A673 (cell line): ENCODE data around the gene SLC16A3. TPM values are rescaled to one million over a fixed set of nuclear protein-coding genes. Genes with fewer than 3 reads are reported as not detected.

ENCODE experiments used
- BruUV-seq: library from RNA; stranded (reverse); fragments of 400-500 nt; replicated peaks from 2 replicates; lab custom pipeline; 2021; lab: Mats Ljungman, UMichigan
- CTCF ChIA-PET: fragments of 300-600 bp; sonication (Branson Sonifier 250); formaldehyde crosslinking; loops from one replicate; lab custom pipeline; 2022; ENCODE audit warnings: antibody characterized with exemption; lab: Charles Lee
- POLR2A ChIA-PET: fragments of 300-600 bp; sonication (Branson Sonifier 250); formaldehyde crosslinking; loops from one replicate; lab custom pipeline; 2022; ENCODE audit warnings: antibody characterized with exemption; ENCODE audit not compliant: low non-redundant PET; lab: Charles Lee
- DNase-seq: peaks from one replicate; pipeline ENCODE4 v3.0.0-alpha.2; 2015; ENCODE audit warnings: low spot score
- H3K27ac ChIP-seq: fragments of 200-600 bp; sonication (generic); 2 replicates; pipeline ENCODE4 v1.5.1; 2016; ENCODE audit warnings: mixed run types, low read depth, mild to moderate bottlenecking, mixed read lengths, antibody characterized with exemption, low read length; ENCODE audit not compliant: poor library complexity, severe bottlenecking
- H3K27me3 ChIP-seq: fragments of 200-600 bp; sonication (generic); replicated peaks from 2 replicates; pipeline ENCODE4 v1.6.1; 2017; ENCODE audit warnings: mixed run types, low read depth, mild to moderate bottlenecking, mixed read lengths, antibody characterized with exemption, low read length; ENCODE audit not compliant: insufficient read depth, poor library complexity
- H3K36me3 ChIP-seq: fragments of 200-600 bp; sonication (generic); 2 replicates; pipeline ENCODE4 v1.6.1; 2016; ENCODE audit warnings: mixed run types, mild to moderate bottlenecking, mixed read lengths, antibody characterized with exemption, low read length; ENCODE audit not compliant: insufficient read depth, poor library complexity, severe bottlenecking
- H3K4me1 ChIP-seq: fragments of 200-600 bp; sonication (generic); 2 replicates; pipeline ENCODE4 v1.6.1; 2017; ENCODE audit warnings: mixed run types, mild to moderate bottlenecking, mixed read lengths, antibody characterized with exemption, low read length; ENCODE audit not compliant: insufficient read depth, poor library complexity, severe bottlenecking
- H3K4me3 ChIP-seq: fragments of 200-600 bp; sonication (generic); 2 replicates; pipeline ENCODE4 v1.5.1; 2016; ENCODE audit warnings: low read depth, mixed run types, mild to moderate bottlenecking, mixed read lengths, low read length; ENCODE audit not compliant: poor library complexity, severe bottlenecking
- H3K9me3 ChIP-seq: fragments of 200-600 bp; sonication (generic); 2 replicates; pipeline ENCODE4 v1.6.1; 2016; ENCODE audit warnings: mixed run types, low read depth, mild to moderate bottlenecking, mixed read lengths, antibody characterized with exemption, low read length; ENCODE audit not compliant: poor library complexity, severe bottlenecking
- CTCF ChIP-seq: fragments of 300-800, 200-600 bp; sonication (generic); conservative IDR thresholded peaks from 2 replicates; pipeline ENCODE4 v1.5.1; 2017; ENCODE audit warnings: low read depth, mild to moderate bottlenecking, antibody characterized with exemption, low read length, moderate library complexity, mixed read lengths
- EZH2 ChIP-seq: fragments of 200-600 bp; sonication (generic); IDR thresholded peaks from 2 replicates; pipeline ENCODE4 v1.6.1; 2017; ENCODE audit warnings: borderline replicate concordance, low read depth, mild to moderate bottlenecking, mixed read lengths, antibody characterized with exemption, low read length; ENCODE audit not compliant: poor library complexity, severe bottlenecking
- intact Hi-C: fragments of 100-400 bp; cut with micrococcal nuclease; formaldehyde crosslinking; loops from one replicate; pipeline ENCODE4 v1.10.0; 2022; ENCODE audit not compliant: unreplicated experiment
- total RNA-seq: library from RNA; stranded (reverse); gene quantifications from 2 replicates; pipeline ENCODE4 v1.2.3, GENCODE V29; 2021

SLC16A3 gene
- total RNA-seq, 1 experiment from 2014 or later, result 0.97 TPM

- Histone ChIP-seq H3K27ac (no peak overlapping the region), H3K9me3 (no peaks in the 10 kb centered on the region), H3K27me3 (no peaks in the 10 kb centered on the region), H3K4me3 (no peak overlapping the region), H3K36me3 (peaks cover 6% of the 10 kb centered on the region), H3K4me1 (no peaks in the 10 kb centered on the region)
- ChIA-PET POLR2A (no interaction called here), CTCF (no interaction called here)
- intact Hi-C loops, result no loop called here
- DNase-seq, result no peak
- no TSS peak for BruUV-seq
- TF ChIP-seq CTCF (no peak), EZH2 (no peak)
These were observed 47.9 kb upstream of the SLC16A3 start for GRCh38 chr17:82180776-82181528.

GRCh38 chr17:82184761-82185160 is 44.1 kb upstream of the SLC16A3 start:
- H3K4me1 ChIP-seq, result no peaks in the 10 kb centered on the region
- H3K4me3 ChIP-seq, result no peak overlapping the region
- POLR2A ChIA-PET, result no interaction called here
- no TSS peak for BruUV-seq
- H3K27ac ChIP-seq, result no peak overlapping the region
- CTCF ChIA-PET, result no interaction called here
- intact Hi-C loops, result no loop called here
- H3K27me3 ChIP-seq, result no peaks in the 10 kb centered on the region
- TF ChIP-seq CTCF, result no peak
- no peak for TF ChIP-seq EZH2
- H3K36me3 ChIP-seq, result peaks cover 3% of the 10 kb centered on the region
- no peaks in the 10 kb centered on the region for H3K9me3 ChIP-seq
- DNase-seq, result no peak

- no peak for DNase-seq
- Histone ChIP-seq H3K4me3 (no peak overlapping the region), H3K27me3 (no peaks in the 10 kb centered on the region), H3K27ac (no peak overlapping the region), H3K36me3 (peaks cover 3% of the 10 kb centered on the region), H3K4me1 (no peaks in the 10 kb centered on the region), H3K9me3 (no peaks in the 10 kb centered on the region)
- TF ChIP-seq EZH2 (no peak), CTCF (no peak)
- CTCF ChIA-PET, result interaction anchor here (0.6 kb wide), 1 partner anchor 151 kb away, joined by 3 read pairs; no protein-coding TSS in a partner anchor
- no TSS peak for BruUV-seq
- intact Hi-C loops, result no loop called here
- POLR2A ChIA-PET, result no interaction called here
These were observed 42.6 kb upstream of the SLC16A3 start for GRCh38 chr17:82186221-82186620.
